DOHH2 (cell line): Measurements from ENCODE around the gene SRGAP3.

Source experiments
- EZH2phosphoT487 ChIP-seq: fragments of 200-600 bp; sonication (generic); IDR thresholded peaks from 2 replicates; pipeline ENCODE4 v1.6.1; 2017; ENCODE audit warnings: borderline replicate concordance, mild to moderate bottlenecking, antibody characterized with exemption, low read length, moderate library complexity, mixed read lengths
- TF ChIP-seq, protein P1 (sequence below): fragments of 200-600 bp; sonication (generic); IDR thresholded peaks from one replicate; pipeline ENCODE4 v1.5.1; 2014; ENCODE audit warnings: antibody characterized with exemption, mild to moderate bottlenecking, low read depth, low read length; ENCODE audit not compliant: poor library complexity, severe bottlenecking

DNA sequence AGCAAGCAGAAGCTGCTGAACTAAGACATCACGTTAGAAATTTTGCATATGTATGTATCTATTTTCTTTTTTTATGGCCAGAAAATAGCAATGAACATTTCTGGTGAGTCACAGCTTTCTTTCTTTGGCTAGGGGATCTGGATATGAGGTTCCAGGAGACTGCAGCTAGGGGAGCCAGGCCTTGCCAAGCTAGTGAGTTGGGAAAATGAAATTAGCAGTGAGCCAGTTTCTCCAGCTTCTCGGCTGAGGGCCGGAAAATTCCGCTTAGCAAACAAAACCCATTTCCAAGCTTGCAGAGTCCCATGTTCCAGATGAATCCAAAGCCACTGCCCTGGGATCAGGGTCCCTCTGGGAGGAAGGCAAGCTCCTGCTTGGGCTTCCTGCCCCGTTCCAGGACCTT, 137.6 kb downstream of the SRGAP3 start:
- TF ChIP-seq, protein P1, sequence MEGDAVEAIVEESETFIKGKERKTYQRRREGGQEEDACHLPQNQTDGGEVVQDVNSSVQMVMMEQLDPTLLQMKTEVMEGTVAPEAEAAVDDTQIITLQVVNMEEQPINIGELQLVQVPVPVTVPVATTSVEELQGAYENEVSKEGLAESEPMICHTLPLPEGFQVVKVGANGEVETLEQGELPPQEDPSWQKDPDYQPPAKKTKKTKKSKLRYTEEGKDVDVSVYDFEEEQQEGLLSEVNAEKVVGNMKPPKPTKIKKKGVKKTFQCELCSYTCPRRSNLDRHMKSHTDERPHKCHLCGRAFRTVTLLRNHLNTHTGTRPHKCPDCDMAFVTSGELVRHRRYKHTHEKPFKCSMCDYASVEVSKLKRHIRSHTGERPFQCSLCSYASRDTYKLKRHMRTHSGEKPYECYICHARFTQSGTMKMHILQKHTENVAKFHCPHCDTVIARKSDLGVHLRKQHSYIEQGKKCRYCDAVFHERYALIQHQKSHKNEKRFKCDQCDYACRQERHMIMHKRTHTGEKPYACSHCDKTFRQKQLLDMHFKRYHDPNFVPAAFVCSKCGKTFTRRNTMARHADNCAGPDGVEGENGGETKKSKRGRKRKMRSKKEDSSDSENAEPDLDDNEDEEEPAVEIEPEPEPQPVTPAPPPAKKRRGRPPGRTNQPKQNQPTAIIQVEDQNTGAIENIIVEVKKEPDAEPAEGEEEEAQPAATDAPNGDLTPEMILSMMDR = no peak
- TF ChIP-seq EZH2phosphoT487 = no peak
